ENCODE data around the gene OXER1.

Gene OXER1

GRCh38 chr2:42764096-42764495 lies at the start of gene OXER1:
TSS of gene OXER1 (minus strand) at chr2:42764135. CDS start at chr2:42764062, 73 bp downstream.
- no peak for DNase-seq (ENCODE audit: low read depth in 3 of 3, low spot score in 1 of 3)

- DNase-seq (ENCODE audit: low read depth in 3 of 3, low spot score in 1 of 3): no peak
Observed at GRCh38 chr2:42812899-42813479, 49.1 kb upstream of the OXER1 start.

- DNase-seq (ENCODE audit: low read depth in 3 of 3, low spot score in 1 of 3): peak in 2 of 3 donors; percentile 23 to 30
Observed at GRCh38 chr2:42810971-42811811, 47.3 kb upstream of the OXER1 start.

GRCh38 chr2:42810121-42810970 lies 46.4 kb upstream of the OXER1 start:
- DNase-seq (ENCODE audit: low read depth in 3 of 3, low spot score in 1 of 3): peak; percentile 82 to 97 (median 92)

- peak in 1 of 3 donors; percentile 23 for DNase-seq (ENCODE audit: low read depth in 3 of 3, low spot score in 1 of 3)
Observed at GRCh38 chr2:42809819-42810120, 45.8 kb upstream of the OXER1 start.

- DNase-seq (ENCODE audit: low read depth in 3 of 3, low spot score in 1 of 3): no peak
Observed at GRCh38 chr2:42809131-42809818, 45.3 kb upstream of the OXER1 start.

- DNase-seq (ENCODE audit: low read depth in 3 of 3, low spot score in 1 of 3): no peak
Observed at GRCh38 chr2:42808301-42808700, 44.4 kb upstream of the OXER1 start.

- no peak for DNase-seq (ENCODE audit: low read depth in 3 of 3, low spot score in 1 of 3)
Observed at GRCh38 chr2:42806786-42807185, 42.9 kb upstream of the OXER1 start.

GRCh38 chr2:42804891-42805290 lies 41.0 kb upstream of the OXER1 start:
- DNase-seq (ENCODE audit: low read depth in 3 of 3, low spot score in 1 of 3): no peak

- no peak for DNase-seq (ENCODE audit: low read depth in 3 of 3, low spot score in 1 of 3)
Observed at GRCh38 chr2:42804338-42804737, 40.4 kb upstream of the OXER1 start.

GRCh38 chr2:42802150-42802549 lies 38.2 kb upstream of the OXER1 start:
- DNase-seq (ENCODE audit: low read depth in 3 of 3, low spot score in 1 of 3): no peak

- DNase-seq (ENCODE audit: low read depth in 3 of 3, low spot score in 1 of 3): no peak
Observed at GRCh38 chr2:42801381-42801780, 37.4 kb upstream of the OXER1 start.

GRCh38 chr2:42800981-42801380 lies 37.0 kb upstream of the OXER1 start:
- no peak for DNase-seq (ENCODE audit: low read depth in 3 of 3, low spot score in 1 of 3)

- DNase-seq (ENCODE audit: low read depth in 3 of 3, low spot score in 1 of 3): no peak
Observed at GRCh38 chr2:42800461-42800962, 36.6 kb upstream of the OXER1 start.

- no peak for DNase-seq (ENCODE audit: low read depth in 3 of 3, low spot score in 1 of 3)
Observed at GRCh38 chr2:42799881-42800280, 35.9 kb upstream of the OXER1 start.

- no peak for DNase-seq (ENCODE audit: low read depth in 3 of 3, low spot score in 1 of 3)
Observed at GRCh38 chr2:42797281-42797680, 33.3 kb upstream of the OXER1 start.

- DNase-seq (ENCODE audit: low read depth in 3 of 3, low spot score in 1 of 3): no peak
Observed at GRCh38 chr2:42796427-42797248, 32.7 kb upstream of the OXER1 start.

- DNase-seq (ENCODE audit: low read depth in 3 of 3, low spot score in 1 of 3): no peak
Observed at GRCh38 chr2:42795841-42796301, 31.9 kb upstream of the OXER1 start.

- no peak for DNase-seq (ENCODE audit: low read depth in 3 of 3, low spot score in 1 of 3)
Observed at GRCh38 chr2:42795275-42795674, 31.3 kb upstream of the OXER1 start.
